H1 (cell line): ENCODE results near the gene PTPRD. TPM values are rescaled to one million over a fixed set of nuclear protein-coding genes. Genes with fewer than 3 reads are reported as not detected.

Experiments
- CTCF ChIA-PET: fragments of 300-600 bp; sonication (Branson Sonifier 250); formaldehyde crosslinking; loops from one replicate; lab custom pipeline; 2021; ENCODE audit not compliant: partially characterized antibody; lab: Charles Lee
- POLR2A ChIA-PET: fragments of 300-600 bp; sonication (Branson Sonifier 250); formaldehyde crosslinking; loops from one replicate; lab custom pipeline; 2021; ENCODE audit warnings: inconsistent platforms; ENCODE audit not compliant: partially characterized antibody; lab: Charles Lee
- DNase-seq, 2 experiments: peaks; one replicate each; pipeline versions ENCODE4 v3.0.0 to v3.0.0-alpha.2; 2010 to 2022; ENCODE audit warnings: low spot score in 2 of 2, low read depth in 1 of 2, mixed read lengths in 1 of 2
- FAIRE-seq: peaks from 2 replicates; lab custom pipeline; 2011; peaks lifted over from hg19 to GRCh38; lab: Jason Lieb, UNC
- H2AFZ ChIP-seq: 2 replicates; pipeline ENCODE4 v1.8.1; 2012; ENCODE audit warnings: low read length, inconsistent platforms
- H2AK5ac ChIP-seq: 2 replicates; pipeline ENCODE4 v1.6.1; 2013; ENCODE audit warnings: low read depth, low read length
- H2BK120ac ChIP-seq: replicated peaks from 2 replicates; pipeline ENCODE3; 2013; ENCODE audit warnings: low read depth, low read length, inconsistent platforms
- H2BK12ac ChIP-seq: 2 replicates; pipeline ENCODE4 v1.6.1; 2013; ENCODE audit warnings: low read depth, low read length
- H2BK15ac ChIP-seq: 2 replicates; pipeline ENCODE4 v1.6.1; 2013; ENCODE audit warnings: low read length
- H2BK20ac ChIP-seq: 2 replicates; pipeline ENCODE4 v1.6.1; 2013; ENCODE audit warnings: low read length
- H2BK5ac ChIP-seq: 2 replicates; pipeline ENCODE4 v1.6.1; 2013; ENCODE audit warnings: low read depth, low read length
- H3K14ac ChIP-seq: 2 replicates; pipeline ENCODE4 v1.6.1; 2013; ENCODE audit warnings: inconsistent platforms; ENCODE audit not compliant: insufficient read length
- H3K18ac ChIP-seq: 2 replicates; pipeline ENCODE4 v1.6.1; 2013; ENCODE audit warnings: low read length; ENCODE audit errors: extremely low read depth
- H3K23ac ChIP-seq: 2 replicates; pipeline ENCODE4 v1.6.1; 2013; ENCODE audit warnings: inconsistent platforms; ENCODE audit not compliant: insufficient read length
- H3K23me2 ChIP-seq: 2 replicates; pipeline ENCODE4 v1.6.1; 2013; ENCODE audit warnings: low read depth, low read length
- H3K27ac ChIP-seq: 2 replicates; pipeline ENCODE4 v1.6.1; 2011; ENCODE audit warnings: low read depth, low read length, inconsistent platforms
- H3K27me3 ChIP-seq, 4 experiments: replicated peaks in 1 of 4; 1 replicate in 1 of 4; 2 replicates in 3 of 4; pipeline versions ENCODE4 v1.6.1 to v1.8.1; 2011 to 2013; ENCODE audit warnings: low read length in 3 of 4, mild to moderate bottlenecking in 3 of 4, inconsistent platforms in 2 of 4, mixed read lengths in 2 of 4, moderate library complexity in 1 of 4; ENCODE audit not compliant: control insufficient read depth in 3 of 4, insufficient read depth in 3 of 4; ENCODE audit errors: extremely low read depth in 1 of 4
- H3K36me3 ChIP-seq, 4 experiments: 2 replicates each; pipeline versions ENCODE4 v1.6.1 to v1.8.1; 2011 to 2013; ENCODE audit warnings: mild to moderate bottlenecking in 4 of 4, low read length in 3 of 4, moderate library complexity in 2 of 4, control low read depth in 1 of 4, inconsistent platforms in 1 of 4; ENCODE audit not compliant: insufficient read depth in 4 of 4, control insufficient read depth in 2 of 4
- H3K4ac ChIP-seq: replicated peaks from 2 replicates; pipeline ENCODE3; 2013; ENCODE audit warnings: low read length, low read depth, mixed read lengths, inconsistent platforms; ENCODE audit not compliant: insufficient read length
- H3K4me1 ChIP-seq, 4 experiments: replicated peaks in 1 of 4; 1 replicate in 1 of 4; 2 replicates in 3 of 4; pipeline versions ENCODE4 v1.6.1 to v1.8.1; 2011 to 2013; ENCODE audit warnings: low read length in 3 of 4, inconsistent platforms in 2 of 4, mixed read lengths in 1 of 4; ENCODE audit not compliant: insufficient read depth in 4 of 4, control insufficient read depth in 3 of 4
- H3K4me2 ChIP-seq, 2 experiments: 2 replicates each; pipeline versions ENCODE4 v1.6.1 to v1.8.1; 2011 to 2013; ENCODE audit warnings: low read depth in 2 of 2, low read length in 2 of 2, control low read depth in 1 of 2, inconsistent platforms in 1 of 2, mild to moderate bottlenecking in 1 of 2; ENCODE audit not compliant: insufficient read depth in 1 of 2
- H3K4me3 ChIP-seq, 4 experiments: fragments of 200-600, 300-600 bp in 1 of 4; sonication (generic), shearing (Covaris generic), sonication (Bioruptor Twin) in 1 of 4; 2 replicates each; pipeline versions ENCODE4 v1.5.1 to v1.8.1; 2011 to 2016; ENCODE audit warnings: low read length in 4 of 4, low read depth in 3 of 4, control low read depth in 2 of 4, inconsistent platforms in 2 of 4, mild to moderate bottlenecking in 2 of 4, mixed read lengths in 1 of 4, moderate library complexity in 1 of 4; ENCODE audit not compliant: insufficient read depth in 2 of 4; ENCODE audit errors: extremely low read depth in 1 of 4
- H3K56ac ChIP-seq: replicated peaks from 2 replicates; pipeline ENCODE3; 2013; ENCODE audit warnings: low read depth, mild to moderate bottlenecking, mixed read lengths, low read length, inconsistent platforms; ENCODE audit not compliant: insufficient read length
- H3K79me1 ChIP-seq: 2 replicates; pipeline ENCODE4 v1.6.1; 2013; ENCODE audit warnings: low read depth, low read length, control low read depth
- H3K79me2 ChIP-seq, 2 experiments: 2 replicates each; pipeline versions ENCODE4 v1.6.1 to v1.8.1; 2012 to 2013; ENCODE audit warnings: low read length in 2 of 2, mild to moderate bottlenecking in 2 of 2, inconsistent platforms in 1 of 2; ENCODE audit not compliant: insufficient read depth in 2 of 2, control insufficient read depth in 1 of 2
- H3K9ac ChIP-seq, 4 experiments: replicated peaks in 1 of 4; 1 replicate in 1 of 4; 2 replicates in 3 of 4; pipeline versions ENCODE4 v1.6.1 to v1.8.1; 2011 to 2013; ENCODE audit warnings: low read depth in 3 of 4, low read length in 3 of 4, control low read depth in 2 of 4, mild to moderate bottlenecking in 2 of 4, moderate library complexity in 2 of 4, inconsistent platforms in 1 of 4; ENCODE audit errors: extremely low read depth in 1 of 4
- H3K9me3 ChIP-seq, 2 experiments: 2 replicates each; pipeline versions ENCODE4 v1.6.1 to v1.8.1; 2012 to 2013; ENCODE audit warnings: mild to moderate bottlenecking in 2 of 2, moderate library complexity in 2 of 2, control low read depth in 1 of 2, inconsistent platforms in 1 of 2, low read depth in 1 of 2, low read length in 1 of 2, mixed read lengths in 1 of 2; ENCODE audit not compliant: insufficient read depth in 2 of 2
- H4K20me1 ChIP-seq, 2 experiments: replicated peaks in 1 of 2; 2 replicates each; pipeline versions ENCODE3 to v1.8.1; 2011 to 2013; ENCODE audit warnings: inconsistent platforms in 2 of 2, low read length in 2 of 2, mild to moderate bottlenecking in 1 of 2; ENCODE audit not compliant: insufficient read depth in 2 of 2, control insufficient read depth in 1 of 2
- H4K5ac ChIP-seq: 2 replicates; pipeline ENCODE4 v1.6.1; 2013; ENCODE audit warnings: low read length, low read depth, mixed read lengths, inconsistent platforms; ENCODE audit not compliant: insufficient read length
- H4K8ac ChIP-seq: 2 replicates; pipeline ENCODE4 v1.8.0; 2013; ENCODE audit warnings: mild to moderate bottlenecking, moderate library complexity, low read length, inconsistent platforms; ENCODE audit not compliant: insufficient read depth; ENCODE audit errors: extremely low read depth
- H4K91ac ChIP-seq: replicated peaks from 2 replicates; pipeline ENCODE3; 2013; ENCODE audit warnings: low read length, mixed read lengths, inconsistent platforms; ENCODE audit not compliant: insufficient read length
- ATF3 ChIP-seq: IDR thresholded peaks from 2 replicates; pipeline ENCODE4 v1.6.1; 2011; ENCODE audit warnings: low read depth, mild to moderate bottlenecking, low read length; ENCODE audit not compliant: insufficient read depth
- BRCA1 ChIP-seq: IDR thresholded peaks from 2 replicates; pipeline ENCODE4 v1.6.1; 2012; ENCODE audit warnings: low read depth, low read length, improper control_type of control experiment
- CBX8 ChIP-seq: fragments of 300-800, 300-1000 bp; sonication (generic); IDR thresholded peaks from 2 replicates; pipeline ENCODE4 v1.7.1; 2016; ENCODE audit warnings: low read depth, low read length, borderline replicate concordance
- CREB1 ChIP-seq: IDR thresholded peaks from 2 replicates; pipeline ENCODE4 v1.6.1; 2012; ENCODE audit warnings: inconsistent platforms
- CTBP2 ChIP-seq: IDR thresholded peaks from 2 replicates; pipeline ENCODE4 v1.7.0; 2011; ENCODE audit warnings: borderline replicate concordance, mild to moderate bottlenecking, moderate library complexity, mixed read lengths, low read length; ENCODE audit not compliant: insufficient read depth, insufficient read length
- EZH2 ChIP-seq: fragments of 200-600 bp; sonication (generic); IDR thresholded peaks from 2 replicates; pipeline ENCODE4 v1.7.1; 2012; ENCODE audit warnings: low read depth, mild to moderate bottlenecking, moderate library complexity, low read length, inconsistent platforms; ENCODE audit not compliant: severe bottlenecking
- JUND ChIP-seq: IDR thresholded peaks from 2 replicates; pipeline ENCODE4 v1.6.1; 2011; ENCODE audit warnings: mild to moderate bottlenecking, improper control_type of control experiment, low read length
- KDM1A ChIP-seq: fragments of 200-600, 300-600 bp; sonication (generic); IDR thresholded peaks from 2 replicates; pipeline ENCODE4 v1.7.1; 2016; ENCODE audit warnings: mild to moderate bottlenecking, low read length, borderline replicate concordance
- MAFK ChIP-seq: IDR thresholded peaks from 2 replicates; pipeline ENCODE4 v1.6.1; 2012; ENCODE audit warnings: low read depth, mild to moderate bottlenecking, improper control_type of control experiment, low read length
- NANOG ChIP-seq: IDR thresholded peaks from 2 replicates; pipeline ENCODE4 v1.6.1; 2011; ENCODE audit warnings: low read length, low read depth, mild to moderate bottlenecking, inconsistent platforms; ENCODE audit not compliant: insufficient read depth, poor library complexity, severe bottlenecking
- PHF8 ChIP-seq: fragments of 200-600 bp; sonication (generic); conservative IDR thresholded peaks from 2 replicates; pipeline ENCODE4 v1.7.1; 2012; ENCODE audit warnings: low read depth, mild to moderate bottlenecking, inconsistent platforms, low read length, moderate library complexity
- POU5F1 ChIP-seq: IDR thresholded peaks from 2 replicates; pipeline ENCODE4 v1.6.1; 2011; ENCODE audit warnings: low read depth, mild to moderate bottlenecking, low read length, moderate library complexity
- SIX5 ChIP-seq: IDR thresholded peaks from 2 replicates; pipeline ENCODE4 v1.6.1; 2011; ENCODE audit warnings: mild to moderate bottlenecking, low read depth, low read length
- SP4 ChIP-seq: IDR thresholded peaks from 2 replicates; pipeline ENCODE4 v1.6.1; 2012; ENCODE audit warnings: low read length, inconsistent platforms
- YY1 ChIP-seq: IDR thresholded peaks from 2 replicates; pipeline ENCODE4 v1.6.1; 2011; ENCODE audit warnings: low read depth, mild to moderate bottlenecking, low read length
- WGBS, 2 experiments: shearing (Covaris generic) in 1 of 2; methylation state at CpG; one replicate each; pipeline versions ENCODE4 v1.1.6 to v1.1.7; 2013 to 2015; ENCODE audit warnings: low lambda C conversion rate in 2 of 2, mixed read lengths in 2 of 2, inconsistent platforms in 1 of 2, low coverage in 1 of 2, missing lambda C conversion rate in 1 of 2; ENCODE audit not compliant: insufficient replicate concordance in 2 of 2, insufficient coverage in 1 of 2, insufficient read length in 1 of 2; ENCODE audit errors: extremely low coverage in 1 of 2, missing lambda C conversion rate in 1 of 2; 5-methylcytosine and 5-hydroxymethylcytosine counted together
- polyA plus RNA-seq, 7 experiments: library from polyadenylated mRNA; depleted of rRNA in 3 of 7; stranded (reverse) in 5 of 7; unstranded in 2 of 7; fragments of >200 nt in 5 of 7; fragments of 200-250 nt in 2 of 7; gene quantifications; 1 replicate in 5 of 7; 2 replicates in 1 of 7; 4 replicates in 1 of 7; pipeline versions ENCODE4 v1.2.1 to v1.2.3, GENCODE V29; 2011 to 2013; ENCODE audit warnings: missing spikeins in 2 of 7, mixed read lengths in 2 of 7
- total RNA-seq: library from RNA; stranded (reverse); fragmentation: NEBNext Ultra II Directional; extraction: Animal tissue kit (Norgen Biotek cat#: 25700); gene quantifications from 2 replicates; pipeline ENCODE4 v1.2.1, GENCODE V29; 2021

The PTPRD gene
- total and polyA plus RNA-seq, 2 of the 8 experiments (the other 6 are each of a cell fraction or from before 2014, with no cell fraction given): 17.2 to 77.0 TPM

- H3K56ac ChIP-seq: no peak overlapping the region
- no peak overlapping the region for H3K4me2 ChIP-seq
- ChIA-PET CTCF (no interaction called here), POLR2A (no interaction called here)
- no peaks in the 10 kb centered on the region for H3K9me3 ChIP-seq
- DNase-seq: no peak
- no peak overlapping the region for H3K27ac ChIP-seq
- H2BK15ac ChIP-seq: no peak overlapping the region
- no peaks in the 10 kb centered on the region for H3K27me3 ChIP-seq
- H3K23ac ChIP-seq: no peak overlapping the region
- no peak overlapping the region for H2BK20ac ChIP-seq
- no peak overlapping the region for H3K14ac ChIP-seq
- no peaks in the 10 kb centered on the region; a peak in 1 of 7 replicates for H3K4me1 ChIP-seq
- H2BK12ac ChIP-seq: no peak overlapping the region
- H3K4ac ChIP-seq: no peak overlapping the region
- H2BK120ac ChIP-seq: no peak overlapping the region
- no peak overlapping the region for H4K8ac ChIP-seq
- H3K23me2 ChIP-seq: no peaks in the 10 kb centered on the region; the same call in 1 of the 2 replicates
- no peak overlapping the region for H2AK5ac ChIP-seq
- H4K5ac ChIP-seq: no peak overlapping the region
- no peaks in the 10 kb centered on the region for H3K79me1 ChIP-seq
- H2BK5ac ChIP-seq: no peak overlapping the region
- no peaks in the 10 kb centered on the region for H3K79me2 ChIP-seq
- no peak overlapping the region for H3K18ac ChIP-seq
- no peak overlapping the region for H3K9ac ChIP-seq
- WGBS, 2 experiments: 93% methylated on average over 4 of the region's 4 CpGs; no CpG with 5 or more reads in 1 of the 2 experiments
- H3K4me3 ChIP-seq: no peak overlapping the region
- no peaks in the 10 kb centered on the region for H4K20me1 ChIP-seq
- no peak overlapping the region for H4K91ac ChIP-seq
- FAIRE-seq: no peak
- H2AFZ ChIP-seq: no peak overlapping the region
- H3K36me3 ChIP-seq: no peaks in the 10 kb centered on the region
- TF ChIP-seq NANOG (no peak), SP4 (no peak), POU5F1 (no peak), BRCA1 (no peak), ATF3 (no peak), CREB1 (no peak), JUND (no peak), CBX8 (no peak), EZH2 (no peak), SIX5 (no peak), MAFK (no peak), CTBP2 (no peak), PHF8 (no peak), YY1 (no peak), KDM1A (no peak)
Observed at GRCh38 chr9:10226996-10227395, 385.8 kb downstream of the PTPRD start.
